H9 (cell line): ENCODE results near the gene SIGLEC11. TPM values are rescaled to one million over a fixed set of nuclear protein-coding genes. Genes with fewer than 3 reads are reported as not detected.

Source experiments
- DNase-seq: peaks from one replicate; pipeline ENCODE4 v3.0.0-alpha.2; 2017
- H2AFZ ChIP-seq: one replicate; pipeline ENCODE4 v1.6.1; 2013; ENCODE audit warnings: mild to moderate bottlenecking, low read length, control low read depth, moderate library complexity
- H2AK5ac ChIP-seq: 2 replicates; pipeline ENCODE4 v1.6.1; 2013; ENCODE audit warnings: low read length, control low read depth, mixed read lengths; ENCODE audit not compliant: insufficient read length
- H2BK120ac ChIP-seq: one replicate; pipeline ENCODE4 v1.6.1; 2013; ENCODE audit warnings: low read depth, mild to moderate bottlenecking, low read length, control low read depth, inconsistent platforms; ENCODE audit not compliant: poor library complexity, severe bottlenecking
- H2BK12ac ChIP-seq: 2 replicates; pipeline ENCODE4 v1.6.1; 2013; ENCODE audit warnings: low read length, control low read depth, mixed read lengths, low read depth; ENCODE audit not compliant: insufficient read length
- H2BK15ac ChIP-seq: 2 replicates; pipeline ENCODE4 v1.6.1; 2013; ENCODE audit warnings: low read depth, low read length, control low read depth
- H2BK20ac ChIP-seq: one replicate; pipeline ENCODE4 v1.6.1; 2013; ENCODE audit warnings: low read depth, mild to moderate bottlenecking, low read length, control low read depth, inconsistent platforms; ENCODE audit not compliant: poor library complexity, severe bottlenecking
- H2BK5ac ChIP-seq: 2 replicates; pipeline ENCODE4 v1.6.1; 2013; ENCODE audit warnings: low read length, control low read depth, mixed read lengths; ENCODE audit not compliant: insufficient read length
- H3K14ac ChIP-seq: 2 replicates; pipeline ENCODE4 v1.6.1; 2013; ENCODE audit warnings: low read length, control low read depth; ENCODE audit not compliant: insufficient read depth
- H3K18ac ChIP-seq: 2 replicates; pipeline ENCODE4 v1.6.1; 2013; ENCODE audit warnings: low read depth, mild to moderate bottlenecking, mixed read lengths, low read length, control low read depth; ENCODE audit not compliant: insufficient read length
- H3K23ac ChIP-seq: 2 replicates; pipeline ENCODE4 v1.6.1; 2013; ENCODE audit warnings: low read length, control low read depth, mixed read lengths, low read depth; ENCODE audit not compliant: insufficient read length
- H3K23me2 ChIP-seq: 2 replicates; pipeline ENCODE4 v1.6.1; 2013; ENCODE audit warnings: low read depth, mild to moderate bottlenecking, mixed read lengths, low read length, control low read depth; ENCODE audit not compliant: insufficient read length, poor library complexity, severe bottlenecking
- H3K27ac ChIP-seq: 2 replicates; pipeline ENCODE4 v1.5.1; 2013; ENCODE audit warnings: low read length, control low read depth, mixed read lengths, low read depth; ENCODE audit not compliant: insufficient read length
- H3K27me3 ChIP-seq: 2 replicates; pipeline ENCODE4 v1.6.1; 2013; ENCODE audit warnings: low read length, control low read depth, inconsistent platforms; ENCODE audit not compliant: insufficient read depth
- H3K4ac ChIP-seq: 2 replicates; pipeline ENCODE4 v1.6.1; 2013; ENCODE audit warnings: low read depth, mild to moderate bottlenecking, control low read depth, inconsistent platforms, low read length, moderate library complexity
- H3K4me1 ChIP-seq: 2 replicates; pipeline ENCODE4 v1.6.1; 2013; ENCODE audit warnings: low read length, control low read depth, inconsistent platforms; ENCODE audit not compliant: insufficient read depth
- H3K4me2 ChIP-seq: 2 replicates; pipeline ENCODE4 v1.6.1; 2013; ENCODE audit warnings: low read length, control low read depth, mixed read lengths; ENCODE audit not compliant: insufficient read length, insufficient read depth
- H3K56ac ChIP-seq: 2 replicates; pipeline ENCODE4 v1.6.1; 2013; ENCODE audit warnings: low read depth, mild to moderate bottlenecking, mixed read lengths, low read length, control low read depth; ENCODE audit not compliant: insufficient read length
- H3K79me1 ChIP-seq: 2 replicates; pipeline ENCODE4 v1.6.1; 2013; ENCODE audit warnings: low read depth, mild to moderate bottlenecking, moderate library complexity, low read length, control low read depth, inconsistent platforms; ENCODE audit not compliant: insufficient read depth, poor library complexity, severe bottlenecking
- H3K79me2 ChIP-seq: 2 replicates; pipeline ENCODE4 v1.6.1; 2013; ENCODE audit warnings: low read length, control low read depth, inconsistent platforms; ENCODE audit not compliant: insufficient read depth
- H3K9ac ChIP-seq: 2 replicates; pipeline ENCODE4 v1.6.1; 2013; ENCODE audit warnings: low read length, control low read depth, mixed read lengths; ENCODE audit not compliant: insufficient read length; ENCODE audit errors: extremely low read depth
- H3K9me3 ChIP-seq: one replicate; pipeline ENCODE4 v1.6.1; 2013; ENCODE audit warnings: low read depth, low read length, inconsistent platforms; ENCODE audit not compliant: control insufficient read depth
- H3T11ph ChIP-seq: one replicate; pipeline ENCODE4 v1.6.1; 2013; ENCODE audit warnings: mild to moderate bottlenecking, low read length, control low read depth, inconsistent platforms
- H4K20me1 ChIP-seq: one replicate; pipeline ENCODE4 v1.6.1; 2013; ENCODE audit not compliant: control insufficient read depth, insufficient read length, insufficient read depth
- H4K5ac ChIP-seq: 2 replicates; pipeline ENCODE4 v1.6.1; 2013; ENCODE audit warnings: low read depth, mild to moderate bottlenecking, mixed read lengths, low read length, control low read depth; ENCODE audit not compliant: insufficient read length
- H4K8ac ChIP-seq: replicated peaks from 2 replicates; pipeline ENCODE4 v1.6.1; 2013; ENCODE audit warnings: low read length, control low read depth, mixed read lengths, low read depth; ENCODE audit not compliant: insufficient read length
- H4K91ac ChIP-seq: 2 replicates; pipeline ENCODE4 v1.6.1; 2013; ENCODE audit warnings: low read depth, mild to moderate bottlenecking, moderate library complexity, mixed read lengths, low read length, control low read depth; ENCODE audit not compliant: insufficient read length
- H3K27ac Mint-ChIP-seq, 3 experiments: 2 replicates in 2 of 3; 3 replicates in 1 of 3; pipeline ENCODE4 v1.8.0; 2020 to 2021; ENCODE audit warnings: mixed read lengths in 3 of 3, mild to moderate bottlenecking in 1 of 3, moderate library complexity in 1 of 3
- H3K27me3 Mint-ChIP-seq: 2 replicates; pipeline ENCODE4 v1.8.0; 2021; ENCODE audit warnings: low read depth, mild to moderate bottlenecking, moderate library complexity, mixed read lengths
- H3K36me3 Mint-ChIP-seq, 3 experiments: 2 replicates in 2 of 3; 3 replicates in 1 of 3; pipeline ENCODE4 v1.8.0; 2020 to 2021; ENCODE audit warnings: low read depth in 3 of 3, mixed read lengths in 3 of 3; ENCODE audit not compliant: insufficient read depth in 1 of 3
- H3K4me1 Mint-ChIP-seq, 2 experiments: 2 replicates each; pipeline ENCODE4 v1.8.0; 2020; ENCODE audit warnings: mixed read lengths in 2 of 2
- H3K4me3 Mint-ChIP-seq, 2 experiments: 2 replicates in 1 of 2; 3 replicates in 1 of 2; pipeline ENCODE4 v1.8.0; 2020 to 2021; ENCODE audit warnings: mild to moderate bottlenecking in 2 of 2, mixed read lengths in 2 of 2, moderate library complexity in 1 of 2
- H3K9me3 Mint-ChIP-seq, 2 experiments: 2 replicates in 1 of 2; 3 replicates in 1 of 2; pipeline ENCODE4 v1.8.0; 2020; ENCODE audit warnings: mild to moderate bottlenecking in 2 of 2, mixed read lengths in 2 of 2, moderate library complexity in 1 of 2
- WGBS: extraction: QIAGEN DNeasy Blood & Tissue Kit; methylation state at CpG from one replicate; pipeline ENCODE4 v1.1.7; 2013; ENCODE audit warnings: missing lambda C conversion rate, low lambda C conversion rate, mixed read lengths; ENCODE audit not compliant: insufficient read length; ENCODE audit errors: extremely low coverage; 5-methylcytosine and 5-hydroxymethylcytosine counted together
- total RNA-seq: library from RNA; stranded (reverse); gene quantifications from 2 replicates; pipeline ENCODE4 v1.2.1, GENCODE V29; 2021
- TF ChIP-seq, protein P1 (sequence below): fragments of 200-600 bp; sonication (generic); conservative IDR thresholded peaks from 3 replicates; pipeline ENCODE4 v1.8.0; 2021; ENCODE audit warnings: antibody characterized with exemption, mild to moderate bottlenecking

Gene SIGLEC11
- total RNA-seq, 1 experiment from 2014 or later = not detected

DNA sequence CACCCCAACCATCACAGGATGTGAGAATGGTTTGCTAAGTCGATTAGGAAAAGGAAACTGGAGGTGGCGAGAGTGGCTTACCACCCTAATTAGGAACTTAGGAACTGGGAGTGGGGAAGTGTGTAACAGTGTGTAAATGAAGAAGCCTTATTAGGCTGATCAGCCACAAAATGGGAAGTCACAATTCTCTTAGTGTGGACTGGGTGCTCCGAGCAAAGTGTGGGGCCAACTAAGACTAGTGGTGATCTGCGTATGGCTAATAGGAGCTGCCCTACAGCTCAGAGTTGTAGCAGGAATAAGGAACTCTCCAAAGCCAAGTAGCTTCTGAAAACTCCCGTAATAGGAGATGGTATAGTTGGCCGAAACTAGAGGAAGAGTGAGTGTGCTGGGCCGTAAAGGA lies 7.6 kb downstream of the SIGLEC11 start:
- Histone ChIP-seq H4K5ac (no peak overlapping the region), H3K9me3 (no peaks in the 10 kb centered on the region), H3K27ac (no peak overlapping the region), H3K79me1 (no peaks in the 10 kb centered on the region), H3K4ac (no peak overlapping the region), H3K4me1 (peaks cover 3% of the 10 kb centered on the region; the same call in 1 of the 2 replicates), H2AK5ac (no peak overlapping the region), H2BK15ac (no peak overlapping the region), H2BK120ac (no peak overlapping the region), H3K4me2 (no peak overlapping the region), H4K91ac (no peak overlapping the region), H3K9ac (no peak overlapping the region), H2BK12ac (no peak overlapping the region), H4K20me1 (no peaks in the 10 kb centered on the region), H4K8ac (no peak overlapping the region), H3T11ph (no peak overlapping the region), H3K23ac (no peak overlapping the region), H2AFZ (no peak overlapping the region), H3K14ac (no peak overlapping the region), H3K56ac (no peak overlapping the region), H3K18ac (no peak overlapping the region), H3K23me2 (no peaks in the 10 kb centered on the region), H3K79me2 (no peaks in the 10 kb centered on the region), H3K27me3 (no peaks in the 10 kb centered on the region), H2BK5ac (no peak overlapping the region), H2BK20ac (no peak overlapping the region)
- DNase-seq = no peak
- Mint-ChIP-seq H3K4me1 (peaks cover 22 to 44% of the 10 kb centered on the region in 2 experiments), H3K36me3 (no peaks in the 10 kb centered on the region), H3K27ac (0 out of 7 replicates have a peak overlapping the region, but pooled peaks of 1 of the 3 experiments have one; percentile 49), H3K9me3 (no peaks in the 10 kb centered on the region; a peak in 3 of 5 replicates), H3K27me3 (peaks cover 5% of the 10 kb centered on the region), H3K4me3 (no peak overlapping the region; a peak in 1 of 5 replicates)
- TF ChIP-seq, protein P1, sequence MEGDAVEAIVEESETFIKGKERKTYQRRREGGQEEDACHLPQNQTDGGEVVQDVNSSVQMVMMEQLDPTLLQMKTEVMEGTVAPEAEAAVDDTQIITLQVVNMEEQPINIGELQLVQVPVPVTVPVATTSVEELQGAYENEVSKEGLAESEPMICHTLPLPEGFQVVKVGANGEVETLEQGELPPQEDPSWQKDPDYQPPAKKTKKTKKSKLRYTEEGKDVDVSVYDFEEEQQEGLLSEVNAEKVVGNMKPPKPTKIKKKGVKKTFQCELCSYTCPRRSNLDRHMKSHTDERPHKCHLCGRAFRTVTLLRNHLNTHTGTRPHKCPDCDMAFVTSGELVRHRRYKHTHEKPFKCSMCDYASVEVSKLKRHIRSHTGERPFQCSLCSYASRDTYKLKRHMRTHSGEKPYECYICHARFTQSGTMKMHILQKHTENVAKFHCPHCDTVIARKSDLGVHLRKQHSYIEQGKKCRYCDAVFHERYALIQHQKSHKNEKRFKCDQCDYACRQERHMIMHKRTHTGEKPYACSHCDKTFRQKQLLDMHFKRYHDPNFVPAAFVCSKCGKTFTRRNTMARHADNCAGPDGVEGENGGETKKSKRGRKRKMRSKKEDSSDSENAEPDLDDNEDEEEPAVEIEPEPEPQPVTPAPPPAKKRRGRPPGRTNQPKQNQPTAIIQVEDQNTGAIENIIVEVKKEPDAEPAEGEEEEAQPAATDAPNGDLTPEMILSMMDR = no peak
- no CpG with 5 or more reads among the region's 7 CpGs for WGBS
